T-cell (primary cell): ENCODE results near the gene TEX52. TPM values are rescaled to one million over a fixed set of nuclear protein-coding genes. Genes with fewer than 3 reads are reported as not detected.

Experiments used
- ATAC-seq, 4 experiments: fragments of 200-7000 bp in 3 of 4; fragments of 150-1000 bp in 1 of 4; cut with Tn5 transposase; replicated peaks in 1 of 4; 1 replicate in 3 of 4; 2 replicates in 1 of 4; pipeline ENCODE4 v1.10.0; 2021; ENCODE audit warnings: moderate library complexity in 3 of 4, mild to moderate bottlenecking in 2 of 4, moderate number of reproducible peaks in 1 of 4
- CTCF ChIA-PET, 2 donors: fragments of 300-600 bp; sonication (Branson Sonifier 250); formaldehyde crosslinking; loops; one replicate each; lab custom pipeline; 2022; ENCODE audit warnings: antibody characterized with exemption in 2 of 2; lab: Charles Lee
- POLR2A ChIA-PET, 2 donors: fragments of 300-600 bp; sonication (Branson Sonifier 250); formaldehyde crosslinking; loops; one replicate each; lab custom pipeline; 2022; ENCODE audit warnings: antibody characterized with exemption in 2 of 2; lab: Charles Lee
- DNase-seq, 35 experiments: peaks; one replicate each; pipeline versions ENCODE4 v3.0.0 to v3.0.0-alpha.2; 2013 to 2023
- H3K27ac ChIP-seq: one replicate; pipeline ENCODE4 v1.5.1; 2013; ENCODE audit warnings: low read length
- H3K27me3 ChIP-seq, 2 experiments: replicated peaks in 1 of 2; 1 replicate in 1 of 2; 2 replicates in 1 of 2; pipeline versions ENCODE4 v1.6.1 to v1.7.0; 2013; ENCODE audit warnings: low read length in 1 of 2, mixed read lengths in 1 of 2; ENCODE audit not compliant: control insufficient read depth in 2 of 2, insufficient read depth in 2 of 2; ENCODE audit errors: extremely low read depth in 1 of 2
- H3K36me3 ChIP-seq, 2 donors: 1 replicate in 1 of 2; 2 replicates in 1 of 2; pipeline versions ENCODE4 v1.6.1 to v1.7.0; 2013; ENCODE audit warnings: low read length in 1 of 2; ENCODE audit not compliant: control insufficient read depth in 2 of 2, insufficient read depth in 1 of 2; ENCODE audit errors: extremely low read depth in 1 of 2
- H3K4me1 ChIP-seq, 2 experiments: 1 replicate in 1 of 2; 2 replicates in 1 of 2; pipeline versions ENCODE4 v1.6.1 to v1.7.0; 2013; ENCODE audit warnings: low read length in 2 of 2, mixed read lengths in 1 of 2; ENCODE audit not compliant: insufficient read depth in 2 of 2, control insufficient read depth in 1 of 2; ENCODE audit errors: extremely low read depth in 1 of 2
- H3K4me3 ChIP-seq, 2 donors: 1 replicate in 1 of 2; 2 replicates in 1 of 2; pipeline versions ENCODE4 v1.5.1 to v1.7.0; 2013; ENCODE audit warnings: mild to moderate bottlenecking in 2 of 2, low read length in 1 of 2, moderate library complexity in 1 of 2; ENCODE audit not compliant: control insufficient read depth in 1 of 2; ENCODE audit errors: extremely low read depth in 1 of 2
- H3K9me3 ChIP-seq: 2 replicates; pipeline ENCODE4 v1.7.0; 2013
- H3K27ac Mint-ChIP-seq, 2 donors: one replicate each; pipeline ENCODE4 v1.8.0; 2020 to 2021; ENCODE audit warnings: mild to moderate bottlenecking in 2 of 2, mixed read lengths in 2 of 2
- H3K27me3 Mint-ChIP-seq, 2 donors: one replicate each; pipeline ENCODE4 v1.8.0; 2021 to 2022; ENCODE audit warnings: mixed read lengths in 2 of 2
- H3K36me3 Mint-ChIP-seq: one replicate; pipeline ENCODE4 v1.8.0; 2021; ENCODE audit warnings: mixed read lengths
- H3K4me1 Mint-ChIP-seq, 3 donors: one replicate each; pipeline ENCODE4 v1.8.0; 2020 to 2022; ENCODE audit warnings: mixed read lengths in 3 of 3, mild to moderate bottlenecking in 1 of 3
- H3K4me3 Mint-ChIP-seq, 3 donors: one replicate each; pipeline ENCODE4 v1.8.0; 2020 to 2022; ENCODE audit warnings: mild to moderate bottlenecking in 3 of 3, mixed read lengths in 3 of 3, moderate library complexity in 3 of 3
- H3K9me3 Mint-ChIP-seq, 3 donors: one replicate each; pipeline ENCODE4 v1.8.0; 2020 to 2022; ENCODE audit warnings: mixed read lengths in 3 of 3
- WGBS: methylation state at CpG from one replicate; pipeline ENCODE4 v1.1.5; 2013; ENCODE audit warnings: missing lambda C conversion rate; ENCODE audit not compliant: insufficient coverage; 5-methylcytosine and 5-hydroxymethylcytosine counted together
- total RNA-seq, 35 experiments: library from RNA in 6 of 35; stranded (reverse) in 6 of 35; fragments of 120-200 nt in 1 of 35; gene quantifications; one replicate each; pipeline versions ENCODE4 v1.2.1 to v1.2.4 and lab custom pipeline; 2013 to 2026

TEX52 gene
- total RNA-seq, 5 donors from 2014 or later (not counting 1 experiment from before 2014, with no cell fraction given): not detected

DNA sequence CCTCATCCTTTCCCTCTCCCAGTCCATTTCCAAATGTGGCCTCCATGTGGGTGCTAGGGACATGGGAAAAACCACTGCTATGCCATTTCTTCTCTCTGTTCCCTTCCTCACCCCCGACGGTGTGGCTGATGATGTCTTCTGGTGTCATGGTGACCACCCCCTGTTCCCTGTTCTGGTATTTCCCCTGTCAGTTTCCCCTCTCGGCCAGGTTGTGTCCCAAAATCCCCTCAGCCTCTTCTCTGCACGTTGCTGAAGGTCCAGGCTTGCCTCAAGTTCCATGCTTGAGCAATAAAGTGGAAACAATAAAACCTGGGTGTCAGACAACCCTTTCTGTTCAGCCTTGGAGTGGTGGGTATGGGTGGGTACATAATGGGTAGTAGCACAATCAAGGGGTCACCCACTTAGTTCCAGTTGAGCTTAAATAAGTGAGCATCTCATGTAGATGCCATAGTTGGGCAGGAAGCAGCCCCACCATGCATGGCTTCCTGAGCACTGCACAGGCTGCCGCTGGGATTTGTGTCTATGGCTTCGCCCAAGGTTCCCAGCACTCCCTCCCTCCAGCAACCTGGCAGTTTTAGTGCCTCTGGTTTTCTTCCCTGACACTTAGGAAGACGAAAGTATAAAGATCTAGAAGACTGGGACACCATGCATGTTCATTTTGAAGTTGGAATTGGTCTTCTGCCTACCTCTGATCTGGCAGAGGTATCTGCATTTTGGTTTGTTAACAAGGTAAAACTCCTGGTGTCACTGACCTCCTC is 53.0 kb downstream of the TEX52 start:
- ATAC-seq: no peak
- H3K27ac Mint-ChIP-seq: no peak overlapping the region
- ChIA-PET POLR2A (no interaction called here), CTCF (interaction anchor here in 1 of 2 donors (1.2 kb wide), 1 partner anchor 12 kb away, joined by 5 read pairs; no protein-coding TSS in a partner anchor)
- no peak overlapping the region for H3K4me3 Mint-ChIP-seq
- DNase-seq: no peak
- peaks cover 0 to under 1% (median 0%) of the 10 kb centered on the region in 3 donors for H3K4me1 Mint-ChIP-seq
- H3K27ac ChIP-seq: no peak overlapping the region
- H3K36me3 ChIP-seq: peaks cover 6 to 64% of the 10 kb centered on the region in 2 donors
- H3K27me3 Mint-ChIP-seq: no peaks in the 10 kb centered on the region
- H3K4me1 ChIP-seq: no peaks in the 10 kb centered on the region
- peaks cover 41% of the 10 kb centered on the region for H3K36me3 Mint-ChIP-seq
- H3K9me3 Mint-ChIP-seq: no peaks in the 10 kb centered on the region
- no peak overlapping the region for H3K4me3 ChIP-seq
- no peaks in the 10 kb centered on the region for H3K27me3 ChIP-seq
- WGBS: 88% methylated on average over 5 of the region's 7 CpGs
- no peaks in the 10 kb centered on the region for H3K9me3 ChIP-seq

DNA sequence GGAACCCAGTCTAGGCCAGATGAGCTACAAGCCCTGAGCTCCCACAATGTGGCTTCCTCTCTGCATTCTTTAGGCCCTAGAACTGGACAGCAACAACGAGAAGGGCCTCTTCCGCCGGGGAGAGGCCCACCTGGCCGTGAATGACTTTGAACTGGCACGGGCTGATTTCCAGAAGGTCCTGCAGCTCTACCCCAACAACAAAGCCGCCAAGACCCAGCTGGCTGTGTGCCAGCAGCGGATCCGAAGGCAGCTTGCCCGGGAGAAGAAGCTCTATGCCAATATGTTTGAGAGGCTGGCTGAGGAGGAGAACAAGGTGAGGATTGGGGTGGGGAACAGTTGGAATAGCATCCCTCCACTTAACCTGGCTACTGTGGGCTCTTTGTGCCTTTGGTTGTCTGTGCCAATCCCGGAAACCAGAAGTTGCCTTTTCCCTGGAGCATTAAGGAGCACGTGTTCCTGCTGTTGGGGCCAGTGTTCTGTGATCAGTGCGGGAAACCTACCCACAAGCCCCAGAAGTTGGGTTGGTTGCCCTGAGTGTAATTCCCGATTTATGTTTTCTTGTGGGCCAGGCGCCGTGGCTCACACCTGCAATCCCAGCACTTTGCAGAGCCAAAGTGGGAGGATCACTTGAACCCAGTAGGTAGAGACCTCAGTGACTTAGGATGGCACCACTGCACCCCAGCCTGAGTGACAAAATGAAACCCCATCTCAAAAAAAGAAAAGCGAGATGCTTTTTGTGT is 55.6 kb downstream of the TEX52 start:
- ChIA-PET POLR2A (no interaction called here), CTCF (interaction anchor here in 1 of 2 donors (0.5 to 0.7 kb wide), 2 partner anchors 13 to 1583 kb away, joined by 3 read pairs; no protein-coding TSS in a partner anchor)
- no peak for DNase-seq
- no peaks in the 10 kb centered on the region for H3K9me3 Mint-ChIP-seq
- no peak for ATAC-seq
- H3K4me1 Mint-ChIP-seq: peaks cover 13 to 22% (median 19%) of the 10 kb centered on the region in 3 donors
- no peaks in the 10 kb centered on the region for H3K27me3 Mint-ChIP-seq
- H3K27ac Mint-ChIP-seq: no peak overlapping the region
- H3K27ac ChIP-seq: no peak overlapping the region
- H3K4me3 ChIP-seq: no peak overlapping the region
- 100% methylated on average over 8 of the region's 16 CpGs for WGBS
- H3K36me3 ChIP-seq: peaks cover 10 to 78% of the 10 kb centered on the region in 2 donors
- H3K9me3 ChIP-seq: no peaks in the 10 kb centered on the region
- no peak overlapping the region for H3K4me3 Mint-ChIP-seq
- H3K4me1 ChIP-seq: peaks cover under 1 to 16% of the 10 kb centered on the region in 2 experiments
- H3K27me3 ChIP-seq: no peaks in the 10 kb centered on the region
- peaks cover 50% of the 10 kb centered on the region for H3K36me3 Mint-ChIP-seq

DNA sequence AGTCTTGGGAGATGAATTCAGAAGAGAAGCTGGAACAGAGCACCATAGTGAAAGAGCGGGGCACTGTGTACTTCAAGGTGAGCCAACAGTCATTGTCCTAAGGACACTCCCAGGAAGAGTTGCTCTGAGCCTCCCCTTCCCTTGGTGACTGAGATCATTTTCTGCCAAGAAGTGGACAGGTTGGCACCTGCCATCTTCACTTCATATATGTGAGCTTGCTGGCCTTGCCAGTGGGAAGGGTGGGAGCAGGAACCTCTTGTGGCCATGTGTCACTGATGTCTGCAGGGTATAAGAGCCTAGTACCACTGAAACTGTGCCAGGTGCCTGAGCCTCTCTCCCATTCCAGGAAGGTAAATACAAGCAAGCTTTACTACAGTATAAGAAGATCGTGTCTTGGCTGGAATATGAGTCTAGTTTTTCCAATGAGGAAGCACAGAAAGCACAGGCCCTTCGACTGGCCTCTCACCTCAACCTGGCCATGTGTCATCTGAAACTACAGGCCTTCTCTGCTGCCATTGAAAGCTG is 56.7 kb downstream of the TEX52 start:
- H3K4me3 Mint-ChIP-seq: no peak overlapping the region
- POLR2A ChIA-PET: interaction anchor here in 1 of 2 donors (0.5 to 0.6 kb wide), 2 partner anchors 19 to 69 kb away, joined by 3 to 6 read pairs; no protein-coding TSS in a partner anchor

More for the DNA sequence above, 56.7 kb downstream of the TEX52 start:
- peaks cover 10 to 76% of the 10 kb centered on the region in 2 donors for H3K36me3 ChIP-seq
- peaks cover 16 to 25% (median 22%) of the 10 kb centered on the region in 3 donors for H3K4me1 Mint-ChIP-seq
- 100% methylated on average over 1 of the region's 3 CpGs for WGBS
- peak overlapping the region in 1 of 2 donors; percentile 52 for H3K27ac Mint-ChIP-seq
- DNase-seq: no peak
- H3K9me3 ChIP-seq: no peaks in the 10 kb centered on the region
- H3K4me1 ChIP-seq: peaks cover 4 to 20% of the 10 kb centered on the region in 2 experiments
- CTCF ChIA-PET: interaction anchor here in 1 of 2 donors (1.3 kb wide), 1 partner anchor 16 kb away, joined by 4 read pairs; no protein-coding TSS in a partner anchor
- ATAC-seq: no peak
- H3K27me3 Mint-ChIP-seq: no peaks in the 10 kb centered on the region
- H3K27ac ChIP-seq: no peak overlapping the region
- H3K9me3 Mint-ChIP-seq: no peaks in the 10 kb centered on the region
- H3K36me3 Mint-ChIP-seq: peaks cover 48% of the 10 kb centered on the region
- H3K4me3 ChIP-seq: no peak overlapping the region
- no peaks in the 10 kb centered on the region for H3K27me3 ChIP-seq

Other genes starting within 250 kb of the TEX52 start
- 10 to 100 TPM; 47.7 to 61.3 (median 52.5) TPM for gene FKBP4, start 62.1 kb downstream of the TEX52 start, total RNA-seq
- 100 to 1,000 TPM in 2 of 5 donors, 10 to 100 TPM in 3; 84.5 to 111 (median 93.4) TPM for gene ITFG2, start 44.4 kb downstream of the TEX52 start, total RNA-seq
- gene NRIP2, start 22.0 kb downstream of the TEX52 start, total RNA-seq: not detected
- 1 to 10 TPM in 3 of 5 donors, under 1 TPM in 2; 0.82 to 1.6 (median 1.1) TPM for gene FOXM1, start 20.1 kb upstream of the TEX52 start, total RNA-seq
- 10 to 100 TPM; 19.6 to 28.3 (median 25.7) TPM for gene RHNO1, start 20.2 kb upstream of the TEX52 start, total RNA-seq
- gene TULP3, start 33.9 kb upstream of the TEX52 start, total RNA-seq: 1 to 10 TPM; 5.6 to 8.9 (median 7.7) TPM
- gene TEAD4, start 102.4 kb upstream of the TEX52 start, total RNA-seq: under 1 TPM in 3 of 5 donors, not detected in 2; 0.16 to 0.44 (median 0.32) TPM
- 1 to 10 TPM in 1 of 5 donors, under 1 TPM in 4; 0.56 to 1.1 (median 0.70) TPM for gene TSPAN9, start 220.3 kb upstream of the TEX52 start, total RNA-seq